Measurements from ENCODE around the gene KRT71.

KRT71 gene

GRCh38 chr12:52508211-52508610 lies 44.7 kb downstream of the KRT71 start:
- Histone ChIP-seq H3K4me3 (ENCODE audit: low read length, poor library complexity, severe bottlenecking) (no peak overlapping the region), H2AFZ (ENCODE audit: low read length) (no peak overlapping the region), H3K9me3 (ENCODE audit: insufficient read depth, low read depth, low read length) (no peaks in the 10 kb centered on the region), H3F3A (ENCODE audit: low read depth) (no peaks in the 10 kb centered on the region), H3K79me2 (ENCODE audit: insufficient read depth, low read length) (no peaks in the 10 kb centered on the region), H3K27me3 (ENCODE audit: insufficient read depth, low read length, poor library complexity, severe bottlenecking) (no peaks in the 10 kb centered on the region), H3K36me3 (ENCODE audit: insufficient read depth, low read length) (no peaks in the 10 kb centered on the region), H4K20me1 (ENCODE audit: insufficient read depth, low read length, poor library complexity, severe bottlenecking) (no peaks in the 10 kb centered on the region), H3K4me1 (ENCODE audit: insufficient read depth, low read length, poor library complexity, severe bottlenecking) (no peaks in the 10 kb centered on the region), H3K4me2 (ENCODE audit: low read depth, low read length, poor library complexity, severe bottlenecking) (no peak overlapping the region), H3K9ac (ENCODE audit: low read depth, low read length, poor library complexity, severe bottlenecking) (no peak overlapping the region), H3K9me2 (replicated peaks; ENCODE audit: low read depth, low read length) (no peaks in the 10 kb centered on the region)
- no peak for TF ChIP-seq CTCF (conservative IDR thresholded peaks at IDR 0.05; ENCODE audit: low read length)
- TF ChIP-seq EZH2phosphoT487 (IDR thresholded peaks at IDR 0.05; ENCODE audit: borderline replicate concordance) = no peak

GRCh38 chr12:52506858-52507715 lies 45.9 kb downstream of the KRT71 start:
- no peak overlapping the region for H3K4me2 ChIP-seq (ENCODE audit: low read depth, low read length, poor library complexity, severe bottlenecking)
- H4K20me1 ChIP-seq (ENCODE audit: insufficient read depth, low read length, poor library complexity, severe bottlenecking) = no peaks in the 10 kb centered on the region
- H3K9me2 ChIP-seq (replicated peaks; ENCODE audit: low read depth, low read length) = no peaks in the 10 kb centered on the region
- H3K4me1 ChIP-seq (ENCODE audit: insufficient read depth, low read length, poor library complexity, severe bottlenecking) = no peaks in the 10 kb centered on the region
- peak; percentile 82 for TF ChIP-seq CTCF (conservative IDR thresholded peaks at IDR 0.05; ENCODE audit: low read length)
- no peak for TF ChIP-seq EZH2phosphoT487 (IDR thresholded peaks at IDR 0.05; ENCODE audit: borderline replicate concordance)
- H3K9ac ChIP-seq (ENCODE audit: low read depth, low read length, poor library complexity, severe bottlenecking) = no peak overlapping the region
- H3K79me2 ChIP-seq (ENCODE audit: insufficient read depth, low read length) = no peaks in the 10 kb centered on the region
- H3K9me3 ChIP-seq (ENCODE audit: insufficient read depth, low read depth, low read length) = 0 out of 2 replicates have a peak, but pooled peaks cover 3% of the 10 kb centered on the region
- no peaks in the 10 kb centered on the region for H3K36me3 ChIP-seq (ENCODE audit: insufficient read depth, low read length)
- H3K4me3 ChIP-seq (ENCODE audit: low read length, poor library complexity, severe bottlenecking) = no peak overlapping the region
- H3K27me3 ChIP-seq (ENCODE audit: insufficient read depth, low read length, poor library complexity, severe bottlenecking) = no peaks in the 10 kb centered on the region
- no peak overlapping the region for H2AFZ ChIP-seq (ENCODE audit: low read length)
- H3F3A ChIP-seq (ENCODE audit: low read depth) = no peaks in the 10 kb centered on the region

GRCh38 chr12:52502877-52503276 lies 50.1 kb downstream of the KRT71 start:
- no peaks in the 10 kb centered on the region for H3K9me2 ChIP-seq (replicated peaks; ENCODE audit: low read depth, low read length)
- no peak overlapping the region for H3K4me2 ChIP-seq (ENCODE audit: low read depth, low read length, poor library complexity, severe bottlenecking)
- no peaks in the 10 kb centered on the region for H3F3A ChIP-seq (ENCODE audit: low read depth)
- H3K9me3 ChIP-seq (ENCODE audit: insufficient read depth, low read depth, low read length) = 0 out of 2 replicates have a peak, but pooled peaks cover 3% of the 10 kb centered on the region
- H3K9ac ChIP-seq (ENCODE audit: low read depth, low read length, poor library complexity, severe bottlenecking) = no peak overlapping the region
- no peaks in the 10 kb centered on the region for H3K4me1 ChIP-seq (ENCODE audit: insufficient read depth, low read length, poor library complexity, severe bottlenecking)
- H3K4me3 ChIP-seq (ENCODE audit: low read length, poor library complexity, severe bottlenecking) = no peak overlapping the region
- no peaks in the 10 kb centered on the region for H4K20me1 ChIP-seq (ENCODE audit: insufficient read depth, low read length, poor library complexity, severe bottlenecking)
- no peak for TF ChIP-seq EZH2phosphoT487 (IDR thresholded peaks at IDR 0.05; ENCODE audit: borderline replicate concordance)
- TF ChIP-seq CTCF (conservative IDR thresholded peaks at IDR 0.05; ENCODE audit: low read length) = no peak
- no peaks in the 10 kb centered on the region for H3K79me2 ChIP-seq (ENCODE audit: insufficient read depth, low read length)
- no peaks in the 10 kb centered on the region for H3K36me3 ChIP-seq (ENCODE audit: insufficient read depth, low read length)
- no peak overlapping the region for H2AFZ ChIP-seq (ENCODE audit: low read length)
- H3K27me3 ChIP-seq (ENCODE audit: insufficient read depth, low read length, poor library complexity, severe bottlenecking) = no peaks in the 10 kb centered on the region

Data from Loucy (cell line).